ENCODE results near the gene CNNM1.
A peak's percentile ranks its signal among the peaks of the same experiment; 100 is the strongest.

Gene CNNM1

GRCh38 chr10:99421233-99421739 lies 92.1 kb downstream of the CNNM1 start:
- DNase-seq (ENCODE audit: low spot score) = no peak

- DNase-seq (ENCODE audit: low spot score) = no peak
Measured at GRCh38 chr10:99422529-99423096, 93.5 kb downstream of the CNNM1 start.

GRCh38 chr10:99424656-99425055 lies 95.5 kb downstream of the CNNM1 start:
- no peak for DNase-seq (ENCODE audit: low spot score)

GRCh38 chr10:99425204-99425603 lies 96.0 kb downstream of the CNNM1 start:
- no peak for DNase-seq (ENCODE audit: low spot score)

- no peak for DNase-seq (ENCODE audit: low spot score)
Measured at GRCh38 chr10:99426689-99427088, 97.5 kb downstream of the CNNM1 start.

- DNase-seq (ENCODE audit: low spot score) = no peak
Measured at GRCh38 chr10:99427566-99428190, 98.5 kb downstream of the CNNM1 start.

GRCh38 chr10:99429517-99430095 lies 100.5 kb downstream of the CNNM1 start:
- no peak for DNase-seq (ENCODE audit: low spot score)

DNA sequence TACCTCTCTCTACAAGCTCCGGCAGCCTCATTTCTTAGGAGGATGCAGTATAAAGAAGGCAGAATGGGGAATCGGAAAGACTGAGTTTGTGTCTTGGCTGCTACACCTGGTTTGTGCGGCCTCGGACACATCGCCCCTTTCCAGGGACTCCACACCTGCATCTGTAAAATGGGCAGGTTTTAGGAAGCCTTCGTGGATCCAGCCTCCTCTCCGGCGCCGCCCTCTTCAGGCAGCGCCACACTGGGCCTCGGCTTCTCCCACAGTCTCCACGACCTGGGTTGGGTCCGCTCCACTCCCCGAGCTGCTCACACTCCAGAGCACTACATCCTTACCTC lies 100.9 kb downstream of the CNNM1 start:
- no peak for DNase-seq (ENCODE audit: low spot score)

DNA sequence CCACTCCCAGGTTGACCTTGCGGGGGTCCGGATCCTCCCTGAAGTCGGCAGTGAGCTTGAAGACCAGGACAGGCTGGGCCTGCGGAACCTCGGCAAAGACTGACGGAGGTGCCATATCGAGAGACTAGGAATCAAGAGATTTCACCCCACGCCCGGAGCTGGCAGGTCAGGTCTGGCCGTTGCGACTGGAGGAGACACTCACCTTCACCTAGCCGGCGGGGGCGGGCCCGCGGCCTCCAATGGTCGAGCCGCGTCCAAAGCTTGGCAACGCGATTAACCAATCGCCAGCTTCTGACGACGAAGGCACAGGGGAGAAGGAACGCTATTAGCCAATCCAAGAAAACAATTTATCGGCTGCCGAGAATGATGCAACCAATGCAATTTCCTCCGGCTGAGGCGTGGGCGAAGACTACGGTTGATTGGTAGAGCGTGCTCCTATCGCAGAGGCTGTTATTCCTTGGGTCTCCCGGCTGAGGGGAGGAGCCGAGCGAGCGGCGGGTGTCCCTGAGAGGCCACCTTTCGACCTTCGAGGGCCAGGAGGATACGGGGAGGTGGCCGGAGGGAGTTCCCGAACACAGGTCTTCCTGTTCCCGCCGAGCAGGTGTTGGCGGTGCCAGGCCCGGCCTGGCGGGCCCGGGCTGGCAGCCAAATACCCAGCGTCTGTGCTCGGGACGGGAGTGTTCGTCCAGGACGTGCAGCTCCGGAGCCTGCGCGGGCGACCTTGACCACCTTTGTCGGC lies 101.5 kb downstream of the CNNM1 start, which contains the start of gene GOT1:
TSS of gene GOT1 (minus strand) at position 174 of the 739 bp plus-strand sequence. CDS start at position 115, 59 bp downstream.
- peak; percentile 95 for DNase-seq (ENCODE audit: low spot score)

- no peak for DNase-seq (ENCODE audit: low spot score)
Measured at GRCh38 chr10:99431190-99431760, 102.1 kb downstream of the CNNM1 start.

DNA sequence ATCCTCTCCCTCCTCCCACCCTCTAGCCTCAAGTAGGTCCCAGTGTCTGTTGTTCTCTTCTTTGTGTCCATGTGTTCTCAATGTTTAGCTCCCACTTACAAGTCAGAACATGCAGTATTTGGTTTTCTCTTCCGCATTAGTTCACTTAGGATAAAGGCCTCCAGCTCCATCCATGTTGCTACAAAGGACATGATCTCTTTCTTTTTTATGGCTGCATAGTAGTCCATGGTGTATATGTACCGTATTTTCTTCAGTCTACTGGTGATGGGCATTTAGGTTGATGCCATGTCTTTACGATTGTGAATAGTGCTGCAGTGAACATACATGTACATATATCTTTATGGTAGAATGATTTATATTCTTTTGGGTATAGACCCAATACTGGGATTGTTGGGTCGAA lies 102.9 kb downstream of the CNNM1 start:
- DNase-seq (ENCODE audit: low spot score) = no peak

DNA sequence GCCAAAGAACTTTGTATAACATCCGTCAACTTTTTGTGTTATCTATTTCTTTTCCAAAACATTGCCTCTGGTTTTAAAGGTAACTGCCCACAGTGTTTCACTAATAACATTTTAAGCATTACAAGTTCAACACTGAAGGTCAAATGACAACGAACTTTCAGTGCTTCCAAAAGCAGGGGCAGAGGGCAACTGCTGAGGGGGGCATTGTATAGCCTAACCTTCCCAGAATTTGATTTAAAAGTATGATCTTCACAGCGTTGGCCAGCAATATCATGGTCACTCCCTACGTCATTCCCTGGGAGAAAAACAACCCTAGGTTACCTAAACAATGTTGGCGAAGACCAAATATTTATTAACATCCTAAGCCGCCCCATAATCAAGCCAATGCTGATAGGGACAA lies 103.7 kb downstream of the CNNM1 start:
- no peak for DNase-seq (ENCODE audit: low spot score)

- no peak for DNase-seq (ENCODE audit: low spot score)
Measured at GRCh38 chr10:99433378-99434020, 104.3 kb downstream of the CNNM1 start.

DNA sequence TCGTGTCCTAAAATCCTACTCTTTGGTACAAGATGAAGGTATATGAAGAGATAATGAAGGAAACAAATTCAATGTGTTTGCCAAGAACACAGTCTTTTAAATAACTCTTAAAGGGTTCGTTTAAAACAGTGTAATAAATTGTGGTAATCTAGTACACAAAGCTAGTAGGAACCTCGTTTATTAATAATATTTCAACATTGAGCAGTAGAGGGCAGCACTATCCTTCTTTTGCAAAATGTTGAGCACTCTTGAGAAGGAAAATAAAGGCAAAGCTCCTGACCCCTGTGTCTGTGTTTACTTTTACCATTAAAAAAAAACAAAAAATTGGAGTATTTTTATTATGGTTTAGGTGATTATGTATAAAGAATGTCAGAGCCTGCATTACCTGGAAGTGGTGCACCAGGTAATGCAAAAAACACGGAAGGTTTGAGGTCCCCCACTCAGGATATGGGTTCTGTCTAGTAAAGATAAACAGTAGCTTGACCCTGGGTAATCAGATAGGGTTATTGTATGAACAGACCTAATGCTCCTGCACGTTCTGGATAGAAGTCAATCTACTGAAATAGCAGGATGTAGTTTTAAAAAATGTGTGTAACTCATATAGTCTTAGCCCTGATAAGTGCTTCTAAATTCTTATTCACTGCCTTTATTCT lies 107.0 kb downstream of the CNNM1 start:
- DNase-seq (ENCODE audit: low spot score) = peak; percentile 54

DNA sequence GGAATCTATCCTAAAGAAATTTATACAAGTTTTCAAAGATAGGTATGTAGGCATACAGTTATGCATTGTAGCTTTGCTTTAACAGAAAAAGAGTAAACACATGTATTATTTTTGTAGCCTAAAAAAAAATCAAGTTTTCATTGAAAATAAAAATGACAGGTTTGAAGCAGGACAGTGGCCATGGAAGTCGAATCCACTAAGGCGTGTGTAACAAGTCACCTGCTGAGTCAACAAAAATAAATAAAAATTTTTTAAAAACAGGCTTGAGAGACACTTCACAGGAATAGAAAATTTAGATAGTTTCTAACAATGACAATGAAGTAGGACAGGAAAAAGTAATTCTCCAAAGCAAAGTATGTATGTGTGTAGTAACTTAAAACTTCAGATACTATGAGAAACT lies 109.7 kb downstream of the CNNM1 start:
- no peak for DNase-seq (ENCODE audit: low spot score)

GRCh38 chr10:99442394-99442793 lies 113.2 kb downstream of the CNNM1 start:
- no peak for DNase-seq (ENCODE audit: low spot score)

GRCh38 chr10:99443500-99443899 lies 114.3 kb downstream of the CNNM1 start:
- DNase-seq (ENCODE audit: low spot score) = no peak

Data from CD4-positive, alpha-beta T cell treated with Interleukin-15 for 4 hours (primary cell).